Measurements from ENCODE around the gene DPP4.

GRCh38 chr2:162075689-162076132 lies 1.7 kb upstream of the DPP4 start:
- no peak for TF ChIP-seq CTCF (IDR thresholded peaks at IDR 0.05; ENCODE audit: poor library complexity)
- TF ChIP-seq EZH2phosphoT487 (IDR thresholded peaks at IDR 0.05; ENCODE audit: low read depth, severe bottlenecking, unreplicated experiment) = no peak
